Stomach (tissue), 4 donors: ENCODE results near the gene LEMD2.

Source experiments
- CTCF ChIP-seq, 7 experiments: fragments of 450-650 bp in 4 of 7; fragments of 200-600 bp in 3 of 7; sonication (generic) in 3 of 7; IDR thresholded peaks; one replicate each; pipeline ENCODE4 v1.5.1; 2016 to 2019; ENCODE audit warnings: antibody characterized with exemption in 7 of 7, control low read depth in 2 of 7, mild to moderate bottlenecking in 1 of 7
- POLR2A ChIP-seq, 4 donors: fragments of 450-650 bp; IDR thresholded peaks; one replicate each; pipeline ENCODE4 v1.6.1; 2016; ENCODE audit warnings: antibody characterized with exemption in 4 of 4, control low read depth in 2 of 4, mild to moderate bottlenecking in 1 of 4, moderate library complexity in 1 of 4

DNA sequence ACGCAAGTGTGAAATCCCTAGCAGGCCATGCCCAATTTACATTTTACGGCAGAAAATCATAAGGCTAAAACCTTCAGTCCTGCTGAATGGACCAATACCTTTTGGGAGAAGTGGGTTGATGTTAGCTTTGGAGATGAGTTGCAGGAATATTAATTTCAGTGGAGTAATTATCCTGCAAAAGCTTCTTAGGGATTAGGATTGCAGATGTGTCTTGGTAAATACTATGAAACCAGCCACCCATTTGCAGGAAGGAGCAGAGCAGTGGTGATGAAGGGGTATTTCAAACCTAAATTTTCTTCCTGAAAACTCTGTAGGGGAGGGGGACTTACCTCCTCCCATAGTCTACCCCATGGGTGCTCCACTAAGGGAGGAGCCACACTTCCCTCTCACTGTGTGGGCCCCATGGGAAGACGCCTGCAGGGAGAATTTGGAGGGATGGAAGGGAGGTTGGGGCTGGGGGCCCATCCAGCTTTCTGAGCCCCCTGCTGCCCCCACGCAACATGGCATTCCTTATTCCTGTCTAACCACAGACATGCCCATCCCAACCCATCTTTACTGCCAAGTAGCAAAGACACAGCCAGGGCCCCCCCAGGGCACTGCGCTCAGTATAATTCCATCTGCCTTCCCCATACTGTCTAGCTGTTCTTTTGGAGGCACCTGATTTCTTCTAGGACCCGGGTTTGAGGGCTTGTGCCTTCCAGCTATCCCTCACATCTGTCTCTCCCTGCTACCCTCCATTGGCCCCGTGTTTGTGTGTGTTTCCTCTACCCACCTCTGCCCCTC is 62.8 kb downstream of the LEMD2 start:
- no peak for TF ChIP-seq CTCF (IDR thresholded peaks at IDR 0.05)
- no peak for TF ChIP-seq POLR2A (IDR thresholded peaks at IDR 0.05)
